Measurements from ENCODE around the gene POLG.

- TF ChIP-seq CTCF (IDR thresholded peaks at IDR 0.05; ENCODE audit: borderline replicate concordance, extremely low read depth, low read length, poor library complexity, severe bottlenecking) (no peak), EZH2 (IDR thresholded peaks at IDR 0.05; ENCODE audit: borderline replicate concordance, low read depth, low read length, severe bottlenecking) (no peak)
Observed at GRCh38 chr15:89330881-89331595, 3.6 kb downstream of the POLG start.
